Activated CD8-positive, alpha-beta memory T cell treated with anti-CD3 and anti-CD28 coated beads, Interleukin-2, amount 50 U/mL, for 1 hour (primary cell): ENCODE data around the gene SFXN4.
"Not testable (repeated sequence)": the region's sequence is repeated elsewhere in the genome, so short reads cannot be mapped to it uniquely, and the experiment has no call there.

ENCODE experiments used
- DNase-seq: peaks from one replicate; pipeline ENCODE4 v3.0.0-alpha.2; 2020; ENCODE audit errors: extremely low read depth

Gene SFXN4

GRCh38 chr10:119139464-119140067, 25.9 kb downstream of the SFXN4 start:
- peak; percentile 7 for DNase-seq

GRCh38 chr10:119138346-119139306, 26.9 kb downstream of the SFXN4 start:
- no peak for DNase-seq

- DNase-seq = not testable (repeated sequence)
These were observed 27.6 kb downstream of the SFXN4 start for GRCh38 chr10:119137878-119138277.

- no peak for DNase-seq
These were observed 29.4 kb downstream of the SFXN4 start for GRCh38 chr10:119136084-119136483.

GRCh38 chr10:119135513-119135881, 30.0 kb downstream of the SFXN4 start:
- DNase-seq = no peak

GRCh38 chr10:119133949-119134348, 31.6 kb downstream of the SFXN4 start:
- DNase-seq = no peak

GRCh38 chr10:119132521-119133345, 32.8 kb downstream of the SFXN4 start:
- no peak for DNase-seq

GRCh38 chr10:119131512-119132240, 33.8 kb downstream of the SFXN4 start:
- no peak for DNase-seq

GRCh38 chr10:119129721-119130120, 35.8 kb downstream of the SFXN4 start:
- DNase-seq = no peak

GRCh38 chr10:119125942-119126341, 39.6 kb downstream of the SFXN4 start:
- DNase-seq = no peak

- DNase-seq = no peak
These were observed 44.6 kb downstream of the SFXN4 start for GRCh38 chr10:119120875-119121274.

- DNase-seq = no peak
These were observed 45.1 kb downstream of the SFXN4 start for GRCh38 chr10:119120413-119120867.

- DNase-seq = no peak
These were observed 46.1 kb downstream of the SFXN4 start for GRCh38 chr10:119119400-119119799.

- no peak for DNase-seq
These were observed 47.3 kb downstream of the SFXN4 start for GRCh38 chr10:119118231-119118630.

- DNase-seq = no peak
These were observed 49.1 kb downstream of the SFXN4 start for GRCh38 chr10:119116326-119116951.

- DNase-seq = no peak
These were observed 49.6 kb downstream of the SFXN4 start for GRCh38 chr10:119115926-119116325.

GRCh38 chr10:119113751-119114732, 51.5 kb downstream of the SFXN4 start:
- DNase-seq = no peak

GRCh38 chr10:119112056-119112455, 53.5 kb downstream of the SFXN4 start:
- no peak for DNase-seq

GRCh38 chr10:119107771-119108170, 57.7 kb downstream of the SFXN4 start:
- DNase-seq = not testable (repeated sequence)

- DNase-seq = not testable (repeated sequence)
These were observed 58.4 kb downstream of the SFXN4 start for GRCh38 chr10:119107106-119107505.
